Measurements from ENCODE around the gene RALY.
A peak's percentile ranks its signal among the peaks of the same experiment; 100 is the strongest.

Gene RALY

GRCh38 chr20:33993576-33994221, at the start of gene RALY:
Gene RALY (plus strand): TSS chr20:33993911. CDS start chr20:34072075, 78,164 bp downstream.
- peak; percentile 85 for DNase-seq

- DNase-seq, result no peak
Observed at GRCh38 chr20:33944914-33945313, 48.8 kb upstream of the RALY start.

DNA sequence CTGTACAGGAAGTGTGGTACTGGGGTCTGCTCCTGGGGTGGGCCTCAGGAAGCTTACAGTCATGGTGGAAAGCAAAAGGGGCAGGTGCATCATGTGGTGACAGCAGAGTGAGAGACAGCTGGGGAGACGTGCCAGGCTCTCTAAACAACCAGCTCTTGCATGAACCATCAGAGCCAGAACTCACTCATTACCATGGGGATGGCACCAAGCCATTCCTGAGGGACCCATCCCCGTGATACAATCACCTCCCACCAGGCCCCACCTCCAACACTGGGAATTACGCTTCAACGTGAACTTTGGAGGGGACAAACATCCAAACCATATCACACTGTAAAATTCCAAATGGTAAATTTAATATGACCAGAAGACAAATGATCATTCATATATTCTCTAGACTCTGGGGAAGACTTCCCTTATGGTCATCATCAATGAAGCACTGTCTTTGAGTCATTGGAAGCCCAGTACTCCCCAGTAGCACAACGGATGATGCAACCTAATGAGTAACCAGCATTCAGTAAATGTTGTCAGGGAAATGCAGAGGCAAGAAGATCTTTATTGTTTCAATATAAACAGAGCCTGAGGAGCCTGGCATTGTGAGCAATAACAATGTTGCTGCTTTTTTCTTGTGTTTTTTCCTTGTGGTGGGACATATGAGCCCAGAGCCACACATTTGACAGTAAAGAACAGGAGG, 48.2 kb upstream of the RALY start:
- DNase-seq, result no peak

DNA sequence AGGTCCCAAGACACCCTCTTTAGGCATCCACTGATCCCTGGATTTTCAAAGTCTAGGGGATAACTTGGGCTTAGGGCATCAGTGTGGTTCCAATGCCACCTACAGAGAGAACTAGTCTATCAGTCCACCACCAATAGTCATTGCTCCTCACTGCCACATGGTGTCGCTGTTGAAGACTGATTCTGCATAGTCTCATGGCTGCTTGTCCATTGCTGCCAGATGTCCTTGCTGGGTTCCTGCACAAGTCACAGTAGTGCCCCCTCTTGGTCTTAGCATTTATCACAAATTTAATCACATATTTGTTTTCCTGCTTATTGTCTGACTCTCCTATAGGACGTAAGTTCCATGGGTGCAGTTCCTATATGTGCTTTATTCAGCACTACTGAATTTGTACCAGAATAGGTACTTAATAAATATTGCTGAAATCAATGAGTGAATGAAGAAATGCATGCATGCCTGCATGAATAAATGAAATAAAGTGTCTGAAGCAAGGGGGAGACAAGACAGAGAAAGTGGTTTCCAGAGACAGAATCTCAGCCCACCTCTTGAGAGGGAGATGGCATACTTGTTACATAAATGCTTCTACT, 45.9 kb upstream of the RALY start:
- peak; percentile 31 for DNase-seq

GRCh38 chr20:33948480-33948879, 45.2 kb upstream of the RALY start:
- DNase-seq, result no peak

- no peak for DNase-seq
Observed at GRCh38 chr20:33951171-33951570, 42.5 kb upstream of the RALY start.

DNA sequence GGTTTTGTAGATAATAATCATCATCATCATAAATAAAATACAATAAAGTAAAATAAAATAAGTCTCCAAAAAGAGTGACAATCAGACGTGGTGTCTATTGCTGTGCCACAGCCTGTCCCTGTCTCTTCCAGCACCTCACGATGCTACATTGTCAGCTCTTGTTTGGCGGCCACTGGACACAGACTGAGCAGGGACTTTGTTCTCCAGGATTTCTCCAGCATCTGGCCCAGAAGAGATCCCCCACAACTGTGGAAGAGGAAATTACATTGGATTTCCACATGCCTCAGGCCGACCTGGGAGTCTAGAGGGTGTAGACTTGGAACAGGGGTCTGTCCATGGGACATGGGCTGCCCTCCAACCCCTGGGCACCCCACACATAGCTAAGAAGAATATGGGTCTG, 39.2 kb upstream of the RALY start:
- no peak for DNase-seq

GRCh38 chr20:33963751-33964150, 30.0 kb upstream of the RALY start:
- no peak for DNase-seq

DNA sequence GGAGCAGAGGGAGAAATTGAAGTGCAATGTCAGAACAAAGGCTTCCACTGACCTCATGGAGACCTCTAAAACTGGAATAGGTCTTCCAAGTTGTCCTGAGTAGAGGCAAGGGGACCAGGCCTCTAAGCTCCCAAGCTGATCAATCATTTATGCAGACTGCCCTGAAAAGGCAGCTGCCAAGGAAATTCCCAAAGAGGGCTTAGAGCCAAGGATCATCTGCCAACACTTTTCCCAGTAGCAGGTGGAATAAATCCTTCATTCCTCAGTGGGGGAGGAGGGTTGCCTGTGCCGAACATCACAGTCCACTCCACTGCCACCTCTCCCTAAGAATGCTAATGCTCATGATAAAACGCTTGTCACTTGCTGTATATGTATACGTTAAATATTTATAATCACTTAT, 29.3 kb upstream of the RALY start:
- DNase-seq, result no peak

GRCh38 chr20:33967126-33967525, 26.6 kb upstream of the RALY start:
- no peak for DNase-seq

DNA sequence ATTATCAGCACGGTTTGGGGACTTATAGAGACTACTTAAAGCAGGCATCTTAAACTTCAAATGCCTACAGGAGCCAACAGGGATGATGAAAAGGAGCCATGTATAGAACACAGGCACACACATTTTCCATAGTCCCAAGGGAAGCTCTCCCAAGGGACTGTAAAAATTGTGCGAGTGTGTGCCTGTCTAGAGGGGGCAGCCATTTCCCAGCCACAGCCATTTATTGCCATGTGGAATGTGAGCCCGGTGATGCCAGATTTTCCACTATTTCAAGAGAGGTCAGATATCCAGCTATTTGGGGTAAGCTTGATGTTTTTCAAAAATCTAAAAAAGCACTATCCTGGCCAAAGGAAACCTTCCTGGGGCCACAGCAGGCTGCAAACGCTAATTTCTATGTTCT, 24.1 kb upstream of the RALY start:
- DNase-seq, result no peak

- no peak for DNase-seq
Observed at GRCh38 chr20:33970229-33970628, 23.5 kb upstream of the RALY start.

DNA sequence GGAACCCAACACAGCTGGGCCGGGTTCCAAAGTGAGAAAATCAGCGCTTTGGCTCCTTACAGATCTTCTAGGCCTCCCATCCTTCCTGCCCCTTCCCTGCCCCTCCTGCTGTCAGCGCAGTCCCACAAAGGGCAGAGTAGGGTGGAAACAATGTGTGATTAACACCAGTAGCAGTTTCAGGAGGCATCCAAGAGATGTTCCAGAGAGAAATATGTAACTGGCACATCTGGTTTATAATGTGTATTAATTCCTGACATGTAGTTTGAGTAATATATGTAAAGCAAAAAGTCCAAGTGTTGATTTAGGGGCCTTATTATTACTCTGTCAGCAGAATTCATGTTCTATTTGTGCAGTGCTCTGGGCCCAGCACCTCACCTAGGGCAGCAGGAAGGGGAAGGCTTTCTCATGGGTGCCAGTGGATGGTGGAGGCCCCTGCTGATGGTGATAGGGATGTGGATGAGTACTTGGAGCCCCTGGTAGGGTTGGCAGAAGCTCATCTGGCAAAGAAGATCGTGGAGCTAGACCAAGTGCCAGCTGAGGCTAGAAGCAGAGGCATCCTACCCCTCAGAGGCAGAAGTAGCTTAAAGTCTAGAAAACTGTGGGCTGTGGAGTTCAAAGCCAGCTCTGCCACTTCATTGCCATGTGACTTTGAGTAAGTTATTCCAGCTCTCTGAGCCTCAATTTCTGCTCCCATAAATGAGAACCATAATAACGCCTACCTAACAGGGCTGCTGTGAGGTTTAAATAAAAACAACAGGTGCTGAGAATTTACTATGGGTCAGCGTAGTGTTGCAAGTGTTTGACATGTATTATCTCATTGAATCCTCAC, 22.4 kb upstream of the RALY start:
- DNase-seq, result no peak

DNA sequence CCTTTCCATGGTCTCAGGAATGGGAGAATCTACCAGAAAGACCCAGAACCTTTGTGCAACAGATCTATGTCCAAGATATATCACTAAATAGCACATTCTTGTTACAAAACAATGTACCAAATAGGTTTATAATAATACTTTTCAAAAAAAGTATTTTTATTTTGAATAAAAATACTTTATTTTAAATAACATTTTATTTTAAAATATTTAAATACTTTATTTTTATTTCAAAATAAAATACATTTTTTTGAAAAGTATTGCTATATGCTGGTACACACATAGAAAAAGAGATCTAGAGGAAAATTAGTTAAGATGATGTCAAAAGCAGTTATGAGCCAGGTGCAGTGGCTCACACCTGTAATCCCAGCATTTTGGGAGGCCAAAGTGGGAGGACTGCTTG, 16.8 kb upstream of the RALY start:
- no peak for DNase-seq

DNA sequence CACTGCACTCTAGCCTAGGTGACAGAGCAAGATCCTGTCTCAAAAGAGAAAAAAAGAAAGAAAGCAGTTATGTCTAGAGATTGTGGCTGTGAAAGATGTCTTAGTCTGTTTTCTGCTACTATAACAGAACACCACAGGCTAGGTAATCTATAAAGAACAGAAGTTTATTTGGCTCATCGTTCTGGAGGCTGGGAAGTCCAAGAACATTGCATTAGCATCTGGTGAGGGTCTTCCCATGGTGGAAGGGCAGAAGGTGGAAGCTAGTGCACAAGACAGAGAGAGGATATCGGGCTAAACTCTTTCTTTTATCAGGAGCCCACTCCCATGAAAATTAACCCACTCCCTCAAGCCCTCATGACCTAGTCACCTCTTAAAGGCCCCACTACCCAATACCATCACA, 16.2 kb upstream of the RALY start:
- DNase-seq, result no peak

GRCh38 chr20:33979094-33979493, 14.6 kb upstream of the RALY start:
- no peak for DNase-seq

- DNase-seq, result no peak
Observed at GRCh38 chr20:33981347-33981746, 12.4 kb upstream of the RALY start.

DNA sequence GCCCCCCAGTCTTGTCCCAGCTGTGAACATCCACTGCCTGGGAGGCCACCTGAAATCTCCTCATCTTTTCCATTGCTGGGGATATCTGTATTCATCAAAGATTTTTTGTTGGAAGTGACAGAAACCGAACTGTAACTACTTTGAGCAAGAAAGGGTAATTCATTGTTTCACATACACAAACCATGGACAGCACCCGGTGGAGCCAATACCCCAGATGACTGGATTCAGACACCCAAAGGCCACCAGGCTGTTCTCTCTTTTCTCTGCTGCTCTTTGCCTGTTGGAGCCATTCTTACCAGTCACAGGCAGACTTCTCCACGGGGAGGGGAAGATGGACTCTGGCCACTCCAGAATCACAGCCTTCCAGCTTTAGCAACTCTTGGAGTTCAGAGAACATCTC, 11.7 kb upstream of the RALY start:
- DNase-seq, result no peak

DNA sequence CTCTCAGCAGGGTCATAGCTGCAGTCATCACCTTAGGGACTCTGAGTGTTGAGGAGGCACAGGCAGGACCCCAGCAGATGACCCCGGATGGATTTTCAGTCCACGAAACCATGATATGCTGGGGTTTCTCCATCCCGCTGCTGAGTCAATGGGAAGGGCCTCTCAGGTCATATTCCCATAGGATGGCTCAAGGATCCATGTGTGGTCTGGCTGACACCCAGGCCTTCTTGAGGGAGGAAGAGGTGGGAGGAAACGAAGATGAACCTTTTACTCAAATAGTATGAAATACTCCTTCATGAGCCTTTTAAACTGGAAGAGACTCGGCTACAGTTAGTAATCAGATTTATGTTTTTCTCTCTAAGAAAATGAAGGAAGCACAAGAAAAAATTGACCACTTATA, 10.3 kb upstream of the RALY start:
- DNase-seq, result no peak

GRCh38 chr20:33984182-33984719, 9.5 kb upstream of the RALY start:
- no peak for DNase-seq

DNA sequence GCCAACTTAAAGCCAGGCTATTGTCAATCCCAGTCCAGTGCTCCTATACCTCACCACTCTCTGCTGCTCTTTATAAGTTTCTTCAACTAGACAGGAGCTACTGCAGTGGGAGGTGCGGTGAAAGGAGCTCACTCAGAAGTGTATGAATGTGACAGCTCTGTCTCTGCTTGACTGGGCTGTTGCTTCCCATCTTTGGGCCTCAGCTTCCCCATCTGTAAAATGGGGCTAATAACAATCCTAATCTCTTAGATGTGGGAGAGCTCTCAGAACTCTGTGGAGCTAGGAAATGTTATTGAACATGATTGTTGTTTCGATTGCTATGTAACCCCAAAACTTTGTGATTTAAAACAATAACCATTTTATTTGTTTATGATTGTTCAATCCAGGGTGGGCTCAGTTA, 8.4 kb upstream of the RALY start:
- no peak for DNase-seq

DNA sequence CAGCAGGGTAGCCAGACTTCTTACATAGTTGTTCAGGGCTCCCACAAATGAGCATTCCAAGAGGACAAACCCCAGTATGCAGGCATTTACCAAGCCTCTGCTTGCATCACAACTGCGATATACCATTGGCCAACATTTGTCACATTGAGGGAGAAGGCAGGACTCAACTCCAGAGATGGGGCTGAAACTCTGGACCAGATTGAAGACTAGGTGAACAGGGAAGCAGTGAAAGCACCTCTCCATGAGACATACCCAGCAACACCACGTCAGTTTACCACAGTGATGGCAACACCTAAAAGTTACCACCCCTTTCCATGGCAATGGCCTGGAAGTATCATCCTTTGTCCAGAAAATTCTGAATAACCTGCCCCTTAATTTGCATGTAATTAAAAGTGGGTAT, 7.9 kb upstream of the RALY start:
- DNase-seq, result no peak

- DNase-seq, result no peak
Observed at GRCh38 chr20:33986560-33987216, 7.0 kb upstream of the RALY start.

Data from GDM1 (cell line).